Adrenal gland (tissue), 5 donors: ENCODE data around the gene P3H3.

Experiments used
- CTCF ChIP-seq, 6 experiments: fragments of 450-650 bp in 4 of 6; fragments of 200-600 bp in 2 of 6; sonication (generic) in 1 of 6; IDR thresholded peaks; 1 replicate in 5 of 6; 2 replicates in 1 of 6; pipeline versions ENCODE4 v1.5.1 to v1.8.0; 2016 to 2021; ENCODE audit warnings: antibody characterized with exemption in 6 of 6, mild to moderate bottlenecking in 2 of 6, moderate library complexity in 1 of 6
- POLR2A ChIP-seq, 2 donors: fragments of 450-650 bp; IDR thresholded peaks; one replicate each; pipeline ENCODE4 v1.6.1; 2017; ENCODE audit warnings: antibody characterized with exemption in 2 of 2, mild to moderate bottlenecking in 2 of 2, moderate library complexity in 1 of 2
- donor health status: DM: no; HTN: no; CAD: no.

GRCh38 chr12:6817662-6818157, 10.5 kb upstream of the P3H3 start:
- TF ChIP-seq CTCF (IDR thresholded peaks at IDR 0.05) (no peak), POLR2A (IDR thresholded peaks at IDR 0.05) (no peak)
